Measurements from ENCODE around the gene NQO1. TPM values are rescaled to one million over a fixed set of nuclear protein-coding genes. Genes with fewer than 3 reads are reported as not detected.
"Not testable (repeated sequence)": the region's sequence is repeated elsewhere in the genome, so short reads cannot be mapped to it uniquely, and the experiment has no call there.

Gene NQO1
- total RNA-seq, 1 donor from 2014 or later = 11.4 TPM

DNA sequence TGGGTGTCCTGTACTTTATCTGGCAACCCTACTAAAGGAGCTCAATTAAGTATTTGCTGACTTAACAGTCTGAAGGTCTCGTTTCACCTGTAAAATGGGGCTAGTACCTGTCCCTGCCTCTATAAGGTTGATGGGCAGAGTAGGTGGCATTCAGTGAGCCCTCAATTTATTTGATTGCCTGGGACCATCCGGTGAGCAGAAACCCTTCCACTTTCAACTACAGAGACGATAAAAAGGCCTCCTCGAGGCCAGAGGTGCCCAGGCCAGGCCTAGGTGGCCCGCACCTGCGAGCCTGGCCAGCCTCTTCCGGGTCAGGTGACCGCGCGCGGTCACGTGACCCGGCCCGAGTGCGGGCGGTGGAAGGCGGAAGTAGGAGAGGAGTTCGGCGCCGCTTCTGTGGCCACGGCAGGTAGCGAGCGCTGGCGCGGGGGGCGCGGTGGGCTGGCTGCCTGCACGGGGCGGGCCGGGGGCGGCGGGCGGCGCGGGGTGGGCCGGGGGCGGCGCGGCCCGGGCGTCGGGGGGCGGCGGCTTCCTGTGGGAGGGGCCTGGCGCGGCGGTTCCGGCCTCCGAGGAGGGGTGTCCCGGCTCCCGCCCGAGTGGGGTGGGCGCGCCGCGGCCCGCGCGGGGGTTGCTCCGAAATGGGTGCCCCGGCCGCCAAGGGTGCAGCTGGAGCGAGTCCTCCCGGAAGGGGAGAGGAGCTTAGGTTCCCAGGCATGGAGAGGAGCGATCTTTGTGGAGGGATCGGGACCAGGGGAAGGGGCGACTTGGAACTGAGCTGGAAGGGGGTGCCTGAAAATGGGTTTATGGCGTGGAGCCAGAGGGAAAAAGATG, 35.8 kb upstream of the NQO1 start, which contains the start of gene WWP2:
WWP2 (plus strand) TSS at position 350 of the 831 bp plus-strand sequence. CDS start 24,679 bp downstream, outside the sequence.
- Mint-ChIP-seq H3K9me3 (no peaks in the 10 kb centered on the region), H3K27me3 (ENCODE audit: insufficient read depth, low read depth) (peaks cover 5% of the 10 kb centered on the region), H3K36me3 (no peaks in the 10 kb centered on the region), H3K4me3 (peak within 1 kb of the TSS; percentile 97), H3K4me1 (peaks cover 9% of the 10 kb centered on the region), H3K27ac (peak within 1 kb of the TSS; percentile 51)
- peaks cover 8% of the 10 kb centered on the region for H3K4me1 ChIP-seq
- H3K4me2 ChIP-seq = peak within 1 kb of the TSS; percentile 85
- peak within 1 kb of the TSS; percentile 93 for H3K4me3 ChIP-seq
- peak; percentile 95 for DNase-seq (ENCODE audit: low spot score)
- H3K36me3 ChIP-seq = no peaks in the 10 kb centered on the region
- H3K9me3 ChIP-seq (ENCODE audit: low read depth) = no peaks in the 10 kb centered on the region
- H3K9ac ChIP-seq = peak within 1 kb of the TSS; percentile 60
- H3K27me3 ChIP-seq = no peaks in the 10 kb centered on the region
- H3F3A ChIP-seq (ENCODE audit: low read depth) = peaks cover 16% of the 10 kb centered on the region
- H2AFZ ChIP-seq (replicated peaks) = peak within 1 kb of the TSS; percentile 96
- H4K20me1 ChIP-seq (ENCODE audit: low read depth) = no peaks in the 10 kb centered on the region
- H3K79me2 ChIP-seq (ENCODE audit: low read depth) = peaks cover 38% of the 10 kb centered on the region
- no peak for TF ChIP-seq CTCF (IDR thresholded peaks at IDR 0.05)
- TF ChIP-seq EZH2phosphoT487 (IDR thresholded peaks at IDR 0.05) = no peak
- no peak for TF ChIP-seq EZH2 (IDR thresholded peaks at IDR 0.05)
- peak within 1 kb of the TSS; percentile 75 for H3K27ac ChIP-seq

DNA sequence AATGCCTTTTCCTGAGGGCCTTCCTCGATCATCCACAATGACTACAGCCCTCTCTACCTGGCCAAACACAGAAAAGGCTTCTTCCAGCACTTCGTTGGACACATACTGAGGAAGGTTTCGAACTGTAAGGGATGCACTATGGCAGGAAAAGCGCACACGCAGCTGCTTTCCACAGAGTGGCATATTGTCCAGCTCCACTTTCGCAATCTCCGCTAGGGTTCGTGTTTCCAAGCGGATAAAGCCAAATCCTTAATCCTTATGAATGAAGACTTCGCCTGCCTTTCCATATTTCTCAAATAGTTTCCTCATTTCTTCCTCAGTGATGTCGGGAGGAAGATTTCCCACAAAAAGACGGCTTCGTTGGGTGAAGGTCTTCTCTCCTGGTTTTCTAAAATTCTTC, 31.0 kb upstream of the NQO1 start:
- DNase-seq (ENCODE audit: low spot score); H3K4me3 ChIP-seq; H3K27ac ChIP-seq; H3K4me1 Mint-ChIP-seq; H3K4me2 ChIP-seq; H3K36me3 Mint-ChIP-seq; H3K27me3 ChIP-seq; H3K27me3 Mint-ChIP-seq (ENCODE audit: insufficient read depth, low read depth); H3K36me3 ChIP-seq; H3K4me1 ChIP-seq; H3K27ac Mint-ChIP-seq; H4K20me1 ChIP-seq (ENCODE audit: low read depth); H3K9me3 Mint-ChIP-seq; H3K4me3 Mint-ChIP-seq; H3K9me3 ChIP-seq (ENCODE audit: low read depth); H3K9ac ChIP-seq: not testable (repeated sequence)
- peaks cover 24% of the 10 kb centered on the region for H3K79me2 ChIP-seq (ENCODE audit: low read depth)
- H3F3A ChIP-seq (ENCODE audit: low read depth) = peaks cover 10% of the 10 kb centered on the region
- H2AFZ ChIP-seq (replicated peaks) = peak overlapping the region; percentile 35

DNA sequence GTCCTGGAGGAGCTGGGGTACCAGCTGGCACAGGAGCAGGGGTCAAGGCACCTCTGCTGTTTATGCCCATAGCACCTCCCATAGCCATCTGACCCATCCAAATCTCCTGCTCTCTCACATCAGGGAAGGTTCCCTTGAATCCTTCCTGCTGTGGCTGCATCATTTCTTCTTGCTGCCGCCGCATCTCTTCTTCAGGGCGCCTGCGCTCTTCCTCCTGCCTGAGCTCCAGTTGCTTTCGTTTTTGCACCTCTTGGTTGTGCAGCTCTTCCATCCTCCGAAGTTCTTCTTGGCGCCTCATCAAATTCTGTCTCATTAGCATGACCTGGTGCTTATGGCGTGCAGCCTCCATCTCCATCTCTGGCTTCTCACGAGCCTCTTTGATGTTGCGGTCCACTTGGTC, 30.3 kb upstream of the NQO1 start:
- Histone ChIP-seq H3K36me3 (no peaks in the 10 kb centered on the region), H3K9me3 (ENCODE audit: low read depth) (no peaks in the 10 kb centered on the region), H4K20me1 (ENCODE audit: low read depth) (no peaks in the 10 kb centered on the region), H3K4me2 (no peak overlapping the region), H3K4me3 (no peak overlapping the region), H3K4me1 (peaks cover 6% of the 10 kb centered on the region), H3K27ac (no peak overlapping the region), H3K79me2 (ENCODE audit: low read depth) (peaks cover 30% of the 10 kb centered on the region), H2AFZ (replicated peaks) (no peak overlapping the region), H3F3A (ENCODE audit: low read depth) (peaks cover 7% of the 10 kb centered on the region), H3K27me3 (no peaks in the 10 kb centered on the region), H3K9ac (no peak overlapping the region)
- DNase-seq (ENCODE audit: low spot score) = no peak
- peaks cover 6% of the 10 kb centered on the region for H3K27me3 Mint-ChIP-seq (ENCODE audit: insufficient read depth, low read depth)
- no peaks in the 10 kb centered on the region for H3K9me3 Mint-ChIP-seq
- H3K4me1 Mint-ChIP-seq = peaks cover 8% of the 10 kb centered on the region
- no peak for TF ChIP-seq EZH2phosphoT487 (IDR thresholded peaks at IDR 0.05)
- no peak overlapping the region for H3K27ac Mint-ChIP-seq
- no peak overlapping the region for H3K4me3 Mint-ChIP-seq
- peaks cover 7% of the 10 kb centered on the region for H3K36me3 Mint-ChIP-seq

DNA sequence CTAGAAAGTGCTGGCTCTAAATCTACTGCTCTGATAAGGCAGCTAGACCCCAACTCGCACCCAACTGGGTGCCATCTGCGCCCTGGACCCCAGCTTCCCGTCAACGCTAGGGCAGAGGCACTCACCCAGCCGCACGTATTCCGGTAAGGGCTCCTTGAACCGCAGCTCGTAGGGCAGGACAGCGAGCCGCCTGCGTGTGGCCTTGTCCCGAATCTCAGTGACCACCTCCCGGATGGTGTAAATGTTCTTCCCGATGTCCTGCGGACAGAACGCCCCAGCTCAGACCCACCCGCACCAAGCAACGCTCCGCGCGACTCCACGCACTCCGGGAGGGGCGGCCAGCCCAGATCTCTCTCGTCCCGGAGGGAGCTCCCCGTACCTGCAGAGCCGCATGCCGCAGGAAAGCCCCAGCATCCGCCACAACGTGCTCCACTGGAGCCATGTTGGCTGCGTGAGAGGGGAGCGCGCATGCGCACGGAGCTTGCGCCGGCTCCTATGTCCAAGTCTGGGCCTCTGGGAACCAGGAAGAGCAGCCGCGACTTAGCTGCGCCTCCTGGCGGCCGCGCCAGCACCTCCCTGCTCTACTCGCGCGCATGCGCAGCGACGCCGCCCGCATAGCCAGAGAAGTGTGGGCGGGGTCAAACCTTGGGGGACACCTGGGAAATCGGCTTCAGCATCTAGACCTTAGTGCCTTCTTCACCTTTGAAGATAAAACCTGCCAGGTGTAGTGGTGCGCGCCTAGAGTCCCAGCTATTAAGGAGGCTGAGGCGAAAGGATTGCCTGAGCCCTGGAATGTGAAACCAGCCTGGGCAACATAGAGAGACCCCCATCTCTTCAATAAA, 28.3 kb upstream of the NQO1 start, which contains the start of gene NOB1:
NOB1 (minus strand) TSS at position 458 of the 842 bp plus-strand sequence; CDS start at position 442, 16 bp downstream.
- H3K27ac ChIP-seq = no peak within 1 kb of the TSS
- Mint-ChIP-seq H3K27ac (peak within 1 kb of the TSS; percentile 99), H3K4me3 (peak within 1 kb of the TSS; percentile 100), H3K9me3 (no peaks in the 10 kb centered on the region), H3K27me3 (ENCODE audit: insufficient read depth, low read depth) (peaks cover 8% of the 10 kb centered on the region), H3K36me3 (peaks cover 10% of the 10 kb centered on the region), H3K4me1 (peaks cover 8% of the 10 kb centered on the region)
- H2AFZ ChIP-seq (replicated peaks) = peak within 1 kb of the TSS; percentile 82
- no peaks in the 10 kb centered on the region for H4K20me1 ChIP-seq (ENCODE audit: low read depth)
- H3K79me2 ChIP-seq (ENCODE audit: low read depth) = peaks cover 43% of the 10 kb centered on the region
- no peaks in the 10 kb centered on the region for H3K36me3 ChIP-seq
- H3K27me3 ChIP-seq = no peaks in the 10 kb centered on the region
- peak; percentile 99 for DNase-seq (ENCODE audit: low spot score)
- no peaks in the 10 kb centered on the region for H3K9me3 ChIP-seq (ENCODE audit: low read depth)
- peaks cover 6% of the 10 kb centered on the region for H3K4me1 ChIP-seq
- peak within 1 kb of the TSS; percentile 80 for H3K9ac ChIP-seq
- H3K4me3 ChIP-seq = peak within 1 kb of the TSS; percentile 68
- H3F3A ChIP-seq (ENCODE audit: low read depth) = no peaks in the 10 kb centered on the region
- TF ChIP-seq EZH2 (IDR thresholded peaks at IDR 0.05) = no peak
- TF ChIP-seq CTCF (IDR thresholded peaks at IDR 0.05) = peak; percentile 94
- peak within 1 kb of the TSS; percentile 81 for H3K4me2 ChIP-seq
